ENCODE measurements around the gene CAVIN1. TPM values are rescaled to one million over a fixed set of nuclear protein-coding genes. Genes with fewer than 3 reads are reported as not detected.

Gene CAVIN1
- total RNA-seq, 1 donor from 2014 or later, result 5.5 TPM

- H3K27ac Mint-ChIP-seq, result no peak overlapping the region
- Histone ChIP-seq H4K20me1 (ENCODE audit: low read depth) (peaks cover 15% of the 10 kb centered on the region), H3K4me2 (no peak overlapping the region), H3K9me3 (ENCODE audit: low read depth) (no peaks in the 10 kb centered on the region), H3K4me1 (peaks cover 11% of the 10 kb centered on the region), H3K79me2 (ENCODE audit: low read depth) (peaks cover 30% of the 10 kb centered on the region), H3K36me3 (no peaks in the 10 kb centered on the region), H3K9ac (no peak overlapping the region), H3K27me3 (no peaks in the 10 kb centered on the region), H3F3A (ENCODE audit: low read depth) (peaks cover 10% of the 10 kb centered on the region), H2AFZ (replicated peaks) (peak overlapping the region; percentile 11), H3K4me3 (no peak overlapping the region), H3K27ac (no peak overlapping the region)
- H3K4me1 Mint-ChIP-seq, result peaks cover 19% of the 10 kb centered on the region
- H3K36me3 Mint-ChIP-seq, result peaks cover 1% of the 10 kb centered on the region
- H3K9me3 Mint-ChIP-seq, result no peaks in the 10 kb centered on the region
- no peak for DNase-seq (ENCODE audit: low spot score)
- no peak overlapping the region for H3K4me3 Mint-ChIP-seq
- no peak for TF ChIP-seq EZH2 (IDR thresholded peaks at IDR 0.05)
- no peak for TF ChIP-seq EZH2phosphoT487 (IDR thresholded peaks at IDR 0.05)
- TF ChIP-seq CTCF (IDR thresholded peaks at IDR 0.05), result no peak
- peaks cover 5% of the 10 kb centered on the region for H3K27me3 Mint-ChIP-seq (ENCODE audit: insufficient read depth, low read depth)
These were observed 33.2 kb downstream of the CAVIN1 start for GRCh38 chr17:42389899-42390298.

- no peak for DNase-seq (ENCODE audit: low spot score)
- Histone ChIP-seq H3K9ac (no peak overlapping the region), H3K79me2 (ENCODE audit: low read depth) (peaks cover 38% of the 10 kb centered on the region), H3K36me3 (no peaks in the 10 kb centered on the region), H3K27ac (no peak overlapping the region), H3K4me1 (peaks cover 11% of the 10 kb centered on the region), H2AFZ (replicated peaks) (peak overlapping the region; percentile 64), H3F3A (ENCODE audit: low read depth) (peaks cover 10% of the 10 kb centered on the region), H4K20me1 (ENCODE audit: low read depth) (peaks cover 15% of the 10 kb centered on the region), H3K27me3 (no peaks in the 10 kb centered on the region), H3K9me3 (ENCODE audit: low read depth) (no peaks in the 10 kb centered on the region), H3K4me3 (peak overlapping the region; percentile 37), H3K4me2 (peak overlapping the region; percentile 69)
- Mint-ChIP-seq H3K36me3 (peaks cover 4% of the 10 kb centered on the region), H3K9me3 (no peaks in the 10 kb centered on the region), H3K4me3 (peak overlapping the region; percentile 96), H3K4me1 (peaks cover 19% of the 10 kb centered on the region), H3K27ac (peak overlapping the region; percentile 93), H3K27me3 (ENCODE audit: insufficient read depth, low read depth) (peaks cover 5% of the 10 kb centered on the region)
- TF ChIP-seq CTCF (IDR thresholded peaks at IDR 0.05) (no peak), EZH2 (IDR thresholded peaks at IDR 0.05) (no peak), EZH2phosphoT487 (IDR thresholded peaks at IDR 0.05) (no peak)
These were observed 34.0 kb downstream of the CAVIN1 start for GRCh38 chr17:42389135-42389417.

- TF ChIP-seq EZH2 (IDR thresholded peaks at IDR 0.05), result peak; percentile 42
- no peak for TF ChIP-seq CTCF (IDR thresholded peaks at IDR 0.05)
- H3K36me3 Mint-ChIP-seq, result peaks cover 4% of the 10 kb centered on the region
- H3F3A ChIP-seq (ENCODE audit: low read depth), result peaks cover 10% of the 10 kb centered on the region
- peak within 1 kb of the TSS; percentile 89 for H3K27ac ChIP-seq
- H3K27me3 ChIP-seq, result no peaks in the 10 kb centered on the region
- H2AFZ ChIP-seq (replicated peaks), result peak within 1 kb of the TSS; percentile 64
- no peaks in the 10 kb centered on the region for H3K9me3 ChIP-seq (ENCODE audit: low read depth)
- peak within 1 kb of the TSS; percentile 80 for H3K4me2 ChIP-seq
- peak within 1 kb of the TSS; percentile 93 for H3K27ac Mint-ChIP-seq
- no peaks in the 10 kb centered on the region for H3K9me3 Mint-ChIP-seq
- H3K27me3 Mint-ChIP-seq (ENCODE audit: insufficient read depth, low read depth), result peaks cover 5% of the 10 kb centered on the region
- H3K36me3 ChIP-seq, result no peaks in the 10 kb centered on the region
- H3K4me1 Mint-ChIP-seq, result peaks cover 19% of the 10 kb centered on the region
- peak; percentile 100 for DNase-seq (ENCODE audit: low spot score)
- peaks cover 15% of the 10 kb centered on the region for H4K20me1 ChIP-seq (ENCODE audit: low read depth)
- peak within 1 kb of the TSS; percentile 96 for H3K4me3 Mint-ChIP-seq
- peak within 1 kb of the TSS; percentile 84 for H3K4me3 ChIP-seq
- peak within 1 kb of the TSS; percentile 87 for H3K9ac ChIP-seq
- peaks cover 11% of the 10 kb centered on the region for H3K4me1 ChIP-seq
- peaks cover 42% of the 10 kb centered on the region for H3K79me2 ChIP-seq (ENCODE audit: low read depth)
These were observed 34.5 kb downstream of the CAVIN1 start, which contains the start of gene STAT3 for GRCh38 chr17:42388381-42389134. Gene STAT3, minus strand, starts transcription at chr17:42388442. Its CDS starts 39,926 bp downstream, at chr17:42348516.

Data from neural progenitor cell (in vitro differentiated cells).